Activated B cell treated with CpG ODN at 0.5 μM for 24 hours (primary cell): ENCODE measurements around the gene SLC16A8. TPM values are rescaled to one million over a fixed set of nuclear protein-coding genes. Genes with fewer than 3 reads are reported as not detected.

ENCODE experiments used
- ATAC-seq: fragments of 200-7000 bp; cut with Tn5 transposase; one replicate; pipeline ENCODE4 v1.10.0; 2021; ENCODE audit warnings: low read depth, mild to moderate bottlenecking, moderate library complexity
- CTCF ChIA-PET: fragments of 350-600 bp; sonication (Branson Sonifier 250); formaldehyde crosslinking; loops from one replicate; lab custom pipeline; 2021; ENCODE audit warnings: antibody characterized with exemption; lab: Charles Lee
- POLR2A ChIA-PET: fragments of 350-600 bp; sonication (Branson Sonifier 250); formaldehyde crosslinking; loops from one replicate; lab custom pipeline; 2021; ENCODE audit warnings: antibody characterized with exemption; lab: Charles Lee
- DNase-seq: peaks from one replicate; pipeline ENCODE4 v3.0.0; 2022
- H3K27ac Mint-ChIP-seq: one replicate; pipeline ENCODE4 v1.8.0; 2020; ENCODE audit warnings: mixed read lengths
- H3K27me3 Mint-ChIP-seq: one replicate; pipeline ENCODE4 v1.8.0; 2021; ENCODE audit warnings: mixed read lengths
- H3K36me3 Mint-ChIP-seq: one replicate; pipeline ENCODE4 v1.8.0; 2021; ENCODE audit warnings: low read depth, mixed read lengths
- H3K4me1 Mint-ChIP-seq: one replicate; pipeline ENCODE4 v1.8.0; 2021; ENCODE audit warnings: mixed read lengths
- H3K4me3 Mint-ChIP-seq: one replicate; pipeline ENCODE4 v1.8.0; 2020; ENCODE audit warnings: mild to moderate bottlenecking, mixed read lengths
- H3K9me3 Mint-ChIP-seq: one replicate; pipeline ENCODE4 v1.8.0; 2020; ENCODE audit warnings: mixed read lengths
- CTCF ChIP-seq: fragments of 200-600 bp; IDR thresholded peaks from one replicate; pipeline ENCODE4 v1.8.0; 2022; ENCODE audit warnings: antibody characterized with exemption, mild to moderate bottlenecking
- intact Hi-C: fragments of 100-400 bp; cut with micrococcal nuclease; formaldehyde crosslinking; loops from one replicate; pipeline ENCODE4 v1.15.1; 2024
- total RNA-seq: library from RNA; stranded (reverse); gene quantifications from 2 replicates; pipeline ENCODE4 v1.2.3, GENCODE V29; 2022

Gene SLC16A8
- total RNA-seq, 1 donor from 2014 or later, result not detected

GRCh38 chr22:38129856-38130255 lies 45.9 kb upstream of the SLC16A8 start:
- no peak overlapping the region for H3K4me3 Mint-ChIP-seq
- DNase-seq (no peak), ATAC-seq (no peak)
- no peak for TF ChIP-seq CTCF
- H3K9me3 Mint-ChIP-seq, result no peaks in the 10 kb centered on the region
- no peaks in the 10 kb centered on the region for H3K4me1 Mint-ChIP-seq
- CTCF ChIA-PET, result no interaction called here
- H3K27ac Mint-ChIP-seq, result no peak overlapping the region
- H3K27me3 Mint-ChIP-seq, result no peaks in the 10 kb centered on the region
- intact Hi-C loops, result no loop called here
- H3K36me3 Mint-ChIP-seq, result peaks cover 51% of the 10 kb centered on the region
- POLR2A ChIA-PET, result interaction anchor here (0.6 kb wide), 1 partner anchor 24 kb away, joined by 3 read pairs; no protein-coding TSS in a partner anchor

- DNase-seq (no peak), ATAC-seq (no peak)
- Mint-ChIP-seq H3K36me3 (peaks cover 46% of the 10 kb centered on the region), H3K9me3 (no peaks in the 10 kb centered on the region), H3K4me3 (no peak overlapping the region), H3K27me3 (no peaks in the 10 kb centered on the region), H3K4me1 (no peaks in the 10 kb centered on the region), H3K27ac (no peak overlapping the region)
- ChIA-PET POLR2A (no interaction called here), CTCF (no interaction called here)
- no peak for TF ChIP-seq CTCF
- intact Hi-C loops, result no loop called here
Measured at GRCh38 chr22:38129021-38129420, 45.0 kb upstream of the SLC16A8 start.

GRCh38 chr22:38127869-38128268 lies 43.9 kb upstream of the SLC16A8 start:
- DNase-seq, result no peak
- CTCF ChIA-PET, result no interaction called here
- no peak overlapping the region for H3K27ac Mint-ChIP-seq

GRCh38 chr22:38126928-38127668 lies 43.1 kb upstream of the SLC16A8 start:
- H3K9me3 Mint-ChIP-seq, result no peaks in the 10 kb centered on the region
- no peak overlapping the region for H3K4me3 Mint-ChIP-seq
- ChIA-PET CTCF (no interaction called here), POLR2A (no interaction called here)
- intact Hi-C loops, result no loop called here
- no peaks in the 10 kb centered on the region for H3K27me3 Mint-ChIP-seq
- no peaks in the 10 kb centered on the region for H3K4me1 Mint-ChIP-seq
- no peak for DNase-seq
- H3K36me3 Mint-ChIP-seq, result peaks cover 32% of the 10 kb centered on the region
- H3K27ac Mint-ChIP-seq, result no peak overlapping the region
- no peak for ATAC-seq
- no peak for TF ChIP-seq CTCF

More at GRCh38 chr22:38127869-38128268, 43.9 kb upstream of the SLC16A8 start:
- Mint-ChIP-seq H3K4me1 (no peaks in the 10 kb centered on the region), H3K36me3 (peaks cover 37% of the 10 kb centered on the region), H3K4me3 (no peak overlapping the region), H3K27me3 (no peaks in the 10 kb centered on the region), H3K9me3 (no peaks in the 10 kb centered on the region)
- no peak for ATAC-seq
- intact Hi-C loops, result no loop called here
- TF ChIP-seq CTCF, result no peak
- POLR2A ChIA-PET, result no interaction called here

- CTCF ChIA-PET, result no interaction called here
- no peak overlapping the region for H3K27ac Mint-ChIP-seq
Measured at GRCh38 chr22:38125751-38126201, 41.8 kb upstream of the SLC16A8 start.

More at GRCh38 chr22:38125751-38126201, 41.8 kb upstream of the SLC16A8 start:
- no peak for TF ChIP-seq CTCF
- Mint-ChIP-seq H3K4me1 (no peaks in the 10 kb centered on the region), H3K9me3 (no peaks in the 10 kb centered on the region), H3K36me3 (peaks cover 25% of the 10 kb centered on the region), H3K4me3 (no peak overlapping the region), H3K27me3 (no peaks in the 10 kb centered on the region)
- DNase-seq, result no peak
- ATAC-seq, result no peak
- intact Hi-C loops, result no loop called here
- POLR2A ChIA-PET, result no interaction called here
